ENCODE results near the gene SELENOW.
"Not testable (repeated sequence)": the region's sequence is repeated elsewhere in the genome, so short reads cannot be mapped to it uniquely, and the experiment has no call there.

The SELENOW gene

DNA sequence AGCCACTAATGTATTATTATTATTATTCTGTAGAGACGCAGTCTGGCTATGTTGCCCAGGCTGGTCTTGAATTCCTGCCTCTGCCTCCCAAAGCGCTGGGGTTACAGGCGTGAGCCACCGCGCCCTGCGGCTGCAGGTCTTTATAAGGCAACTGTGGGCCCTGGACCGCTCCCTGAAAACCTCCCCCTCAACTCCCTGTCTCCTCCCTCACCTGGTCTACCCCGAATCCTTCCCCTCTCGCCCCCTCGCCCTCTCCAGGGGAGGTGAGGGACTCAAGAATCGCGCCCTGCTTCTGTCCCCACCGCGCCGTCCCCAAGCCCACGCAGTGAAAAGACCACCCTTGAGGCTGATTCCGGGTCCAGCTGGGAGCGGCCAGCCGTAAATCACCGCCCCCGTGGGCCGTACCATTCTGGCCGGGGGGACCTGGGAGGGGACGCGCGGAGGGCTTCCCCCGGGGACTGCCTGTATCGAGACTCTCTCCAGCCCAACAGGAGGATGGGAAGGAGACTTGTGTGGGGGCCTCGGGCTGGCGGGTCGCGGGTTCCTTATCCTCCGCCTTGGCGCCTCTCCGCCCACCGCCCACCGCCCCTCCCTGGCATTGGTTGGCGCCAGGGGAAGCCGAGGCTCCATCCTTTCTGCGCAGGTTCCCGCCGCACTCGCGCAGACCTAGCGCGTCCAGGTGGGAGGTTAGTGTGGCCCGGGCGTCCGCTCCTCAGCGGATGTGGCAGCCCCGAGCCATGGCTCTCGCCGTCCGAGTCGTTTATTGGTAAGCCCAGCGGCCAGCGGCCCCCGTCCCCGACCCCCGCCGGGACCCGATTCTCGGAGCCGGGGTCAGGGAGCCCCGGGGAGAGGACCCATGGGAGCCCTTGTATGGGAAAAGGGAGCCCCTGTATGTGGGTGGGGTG is at the start of gene SELENOW:
Gene SELENOW (plus strand): TSS at position 655 of the 905 bp plus-strand sequence. CDS start 83 bp downstream, at position 738.
- H3K4me3 Mint-ChIP-seq: peak within 1 kb of the TSS; percentile 94
- H3K36me3 Mint-ChIP-seq: peaks cover 31% of the 10 kb centered on the region
- H3K9me3 Mint-ChIP-seq: no peaks in the 10 kb centered on the region
- ATAC-seq (peak; percentile 96), DNase-seq (ENCODE audit: low spot score in 2 of 2) (peak; percentile 83 to 94)
- peaks cover 34% of the 10 kb centered on the region for H3K4me1 Mint-ChIP-seq
- peak within 1 kb of the TSS; percentile 99 for H3K27ac Mint-ChIP-seq

DNA sequence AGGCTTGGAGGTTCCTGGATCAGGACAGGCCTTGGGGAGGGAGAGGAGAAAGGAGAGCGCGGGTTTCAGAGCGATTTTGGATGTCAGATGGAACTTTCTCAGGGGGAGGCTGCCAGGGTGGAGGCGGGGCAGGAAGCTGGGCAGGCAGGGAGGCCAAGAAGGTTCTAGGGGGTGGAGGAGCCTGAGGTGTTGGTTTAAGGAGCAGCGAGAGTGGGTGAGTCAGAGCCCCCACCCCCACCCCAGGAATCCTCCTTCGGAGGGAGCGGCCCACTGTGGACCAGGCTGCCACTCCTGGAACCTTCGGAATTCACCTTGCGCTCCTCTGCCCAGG is 49.1 kb upstream of the SELENOW start:
- Mint-ChIP-seq H3K4me3 (peak overlapping the region; percentile 63), H3K36me3 (no peaks in the 10 kb centered on the region), H3K27ac (peak overlapping the region; percentile 81), H3K4me1 (peaks cover 18% of the 10 kb centered on the region), H3K9me3 (no peaks in the 10 kb centered on the region)
- DNase-seq (ENCODE audit: low spot score in 2 of 2) (no peak), ATAC-seq (peak; percentile 50)

DNA sequence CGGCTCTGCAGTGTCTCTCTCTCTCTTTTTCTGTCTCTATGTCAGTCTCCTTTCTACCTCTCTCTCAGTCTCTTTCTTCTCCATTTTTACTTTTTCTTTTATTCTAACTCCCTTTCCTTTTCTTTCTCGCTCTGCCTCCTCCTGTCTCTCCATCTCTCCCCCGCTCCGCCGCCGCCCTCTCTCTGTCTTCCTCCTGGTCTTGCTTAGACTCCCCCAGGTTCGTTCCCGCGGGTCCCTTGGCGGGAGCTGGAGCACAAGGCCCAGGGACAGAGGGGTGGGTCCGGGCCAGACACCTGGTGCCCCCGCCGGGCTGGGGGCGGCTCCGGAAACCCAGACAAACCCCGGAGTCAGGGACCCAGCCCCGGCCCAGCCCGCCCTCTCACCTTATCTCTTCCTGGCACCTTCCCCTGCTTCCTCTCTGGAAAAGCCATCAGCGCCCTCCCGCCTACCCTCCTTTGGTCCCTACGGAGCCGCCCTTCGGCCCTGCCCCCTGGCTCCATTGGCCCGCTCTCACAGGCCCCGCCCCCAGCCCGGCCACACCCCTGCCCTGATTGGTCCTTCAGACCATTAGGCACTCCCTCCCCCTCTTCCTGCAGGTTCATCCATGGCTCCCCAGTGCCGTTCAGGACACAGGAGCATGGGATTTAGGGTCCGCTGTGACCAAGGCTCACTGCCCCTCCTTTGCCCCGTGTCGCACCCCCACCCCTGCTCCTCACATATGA is 48.5 kb upstream of the SELENOW start:
- H3K4me3 Mint-ChIP-seq: peak overlapping the region; percentile 63
- DNase-seq (ENCODE audit: low spot score in 2 of 2) (peak in 1 of 2 donors; percentile 66), ATAC-seq (peak; percentile 80)

DNA sequence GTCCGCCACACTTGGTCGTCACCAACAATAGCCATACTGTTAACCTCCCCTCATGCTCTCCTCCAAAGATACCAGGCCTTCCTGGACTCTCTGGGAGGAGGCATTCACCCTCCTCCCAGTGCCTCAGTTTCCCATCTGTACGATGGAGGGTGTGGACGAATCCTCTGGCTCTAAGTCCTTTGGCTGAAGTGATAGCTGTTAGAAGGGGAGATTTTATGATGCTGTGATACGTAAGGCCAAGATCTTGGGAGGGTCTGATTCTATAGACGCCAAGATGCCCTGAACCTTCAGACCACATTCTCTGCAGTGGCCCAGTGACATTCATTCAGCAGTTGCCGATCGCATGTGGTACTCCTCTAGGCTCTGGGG is 48.0 kb upstream of the SELENOW start:
- DNase-seq (ENCODE audit: low spot score in 2 of 2) (no peak), ATAC-seq (no peak)
- H3K36me3 Mint-ChIP-seq: no peaks in the 10 kb centered on the region
- peaks cover 18% of the 10 kb centered on the region for H3K4me1 Mint-ChIP-seq
- H3K4me3 Mint-ChIP-seq: peak overlapping the region; percentile 63
- H3K9me3 Mint-ChIP-seq: no peaks in the 10 kb centered on the region
- no peak overlapping the region for H3K27ac Mint-ChIP-seq

More for the DNA sequence above, 48.5 kb upstream of the SELENOW start:
- Mint-ChIP-seq H3K27ac (peak overlapping the region; percentile 81), H3K9me3 (no peaks in the 10 kb centered on the region), H3K36me3 (no peaks in the 10 kb centered on the region), H3K4me1 (peaks cover 18% of the 10 kb centered on the region)

DNA sequence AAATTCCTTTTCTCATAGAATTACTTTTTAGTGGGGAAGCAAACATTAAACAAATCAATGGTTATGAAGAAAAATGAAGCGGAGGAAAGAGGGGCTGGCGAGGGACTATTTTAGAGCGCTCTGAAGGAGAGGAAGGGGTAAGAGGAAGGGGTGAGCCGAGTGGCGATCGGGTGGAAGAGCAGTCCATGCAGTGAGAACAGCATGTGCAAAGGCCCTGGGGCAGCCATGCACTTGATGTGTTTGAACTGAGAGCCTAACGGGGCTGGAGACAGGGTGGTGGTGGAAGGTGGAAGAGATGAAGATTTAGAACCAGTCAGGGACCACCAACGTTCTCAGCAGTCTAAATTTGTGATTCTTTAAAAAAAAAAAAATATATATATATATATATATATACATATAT is 47.6 kb upstream of the SELENOW start:
- Mint-ChIP-seq H3K36me3 (no peaks in the 10 kb centered on the region), H3K9me3 (no peaks in the 10 kb centered on the region), H3K4me1 (peaks cover 18% of the 10 kb centered on the region), H3K4me3 (no peak overlapping the region), H3K27ac (no peak overlapping the region)
- DNase-seq (ENCODE audit: low spot score in 2 of 2) (no peak), ATAC-seq (no peak)

DNA sequence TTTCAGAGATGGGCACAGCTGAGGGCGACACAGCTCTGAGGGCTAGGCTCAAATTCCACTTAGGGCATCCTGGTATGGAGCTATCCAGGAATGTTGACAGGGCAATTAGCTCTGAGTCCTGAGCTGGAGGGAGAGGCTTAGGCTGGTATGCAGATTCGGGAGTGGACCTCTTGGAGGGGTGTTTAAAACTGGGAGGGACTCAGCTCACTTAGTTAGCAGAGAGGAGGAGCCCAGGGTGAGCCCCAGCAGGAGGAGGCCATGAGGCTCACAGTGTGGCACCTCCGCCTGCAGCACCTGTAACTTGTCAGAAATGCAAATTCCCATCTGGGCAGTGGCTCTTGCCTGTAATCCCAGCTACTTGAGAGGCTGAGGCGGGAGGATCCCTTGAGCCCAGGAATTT is 43.4 kb upstream of the SELENOW start:
- Mint-ChIP-seq H3K27ac (no peak overlapping the region), H3K4me3 (no peak overlapping the region), H3K4me1 (peaks cover 4% of the 10 kb centered on the region), H3K9me3 (no peaks in the 10 kb centered on the region), H3K36me3 (no peaks in the 10 kb centered on the region)
- no peak for DNase-seq (ENCODE audit: low spot score in 2 of 2)
- ATAC-seq: peak; percentile 21

DNA sequence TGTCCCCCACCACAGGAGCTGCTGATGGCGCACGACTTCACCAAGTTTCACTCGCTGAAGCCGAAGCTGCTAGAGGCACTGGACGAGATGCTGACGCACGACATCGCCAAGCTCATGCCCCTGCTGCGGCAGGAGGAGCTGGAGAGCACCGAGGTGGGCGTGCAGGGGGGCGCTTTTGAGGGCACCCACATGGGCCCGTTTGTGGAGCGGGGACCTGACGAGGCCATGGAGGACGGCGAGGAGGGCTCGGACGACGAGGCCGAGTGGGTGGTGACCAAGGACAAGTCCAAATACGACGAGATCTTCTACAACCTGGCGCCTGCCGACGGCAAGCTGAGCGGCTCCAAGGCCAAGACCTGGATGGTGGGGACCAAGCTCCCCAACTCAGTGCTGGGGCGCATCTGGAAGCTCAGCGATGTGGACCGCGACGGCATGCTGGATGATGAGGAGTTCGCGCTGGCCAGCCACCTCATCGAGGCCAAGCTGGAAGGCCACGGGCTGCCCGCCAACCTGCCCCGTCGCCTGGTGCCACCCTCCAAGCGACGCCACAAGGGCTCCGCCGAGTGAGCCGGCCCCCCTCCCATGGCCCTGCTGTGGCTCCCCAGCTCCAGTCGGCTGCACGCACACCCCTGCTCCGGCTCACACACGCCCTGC is 37.5 kb upstream of the SELENOW start:
- peaks cover 15% of the 10 kb centered on the region for H3K36me3 Mint-ChIP-seq
- no peak for ATAC-seq
- no peaks in the 10 kb centered on the region for H3K9me3 Mint-ChIP-seq
- H3K27ac Mint-ChIP-seq: peak overlapping the region; percentile 30
- H3K4me3 Mint-ChIP-seq: no peak overlapping the region
- no peak for DNase-seq (ENCODE audit: low spot score in 2 of 2)
- peaks cover 25% of the 10 kb centered on the region for H3K4me1 Mint-ChIP-seq

DNA sequence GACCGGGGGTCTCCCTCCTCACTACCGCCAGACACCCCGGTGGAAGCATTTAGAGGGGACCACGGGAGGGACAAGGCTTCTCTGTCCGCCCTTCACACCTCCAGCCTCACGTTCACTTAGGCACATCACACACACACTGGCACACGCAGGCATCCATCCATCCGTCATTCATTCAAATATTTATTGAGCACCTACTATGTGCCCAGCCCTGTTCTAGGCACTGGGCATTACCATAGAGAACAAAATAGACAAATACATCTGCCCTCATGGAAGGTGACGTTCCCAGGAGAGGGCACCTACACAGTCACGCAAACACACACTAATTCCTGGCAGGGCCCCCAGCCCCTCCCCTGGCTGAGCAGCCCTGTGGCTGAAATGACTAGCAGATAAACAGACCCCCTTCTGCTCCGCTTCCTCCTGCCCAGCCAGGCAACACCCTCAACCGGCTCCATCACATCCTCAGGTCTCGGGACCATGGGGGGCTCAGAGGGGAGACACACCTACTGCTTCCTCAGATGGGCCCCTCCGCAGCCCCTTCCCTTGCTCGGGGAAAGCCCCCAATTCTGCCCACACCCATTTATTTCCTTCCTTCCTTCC is 36.9 kb upstream of the SELENOW start:
- Mint-ChIP-seq H3K27ac (peak overlapping the region; percentile 30), H3K9me3 (no peaks in the 10 kb centered on the region), H3K36me3 (peaks cover 22% of the 10 kb centered on the region), H3K4me1 (peaks cover 25% of the 10 kb centered on the region), H3K4me3 (peak overlapping the region; percentile 3)
- ATAC-seq (no peak), DNase-seq (ENCODE audit: low spot score in 2 of 2) (no peak)

DNA sequence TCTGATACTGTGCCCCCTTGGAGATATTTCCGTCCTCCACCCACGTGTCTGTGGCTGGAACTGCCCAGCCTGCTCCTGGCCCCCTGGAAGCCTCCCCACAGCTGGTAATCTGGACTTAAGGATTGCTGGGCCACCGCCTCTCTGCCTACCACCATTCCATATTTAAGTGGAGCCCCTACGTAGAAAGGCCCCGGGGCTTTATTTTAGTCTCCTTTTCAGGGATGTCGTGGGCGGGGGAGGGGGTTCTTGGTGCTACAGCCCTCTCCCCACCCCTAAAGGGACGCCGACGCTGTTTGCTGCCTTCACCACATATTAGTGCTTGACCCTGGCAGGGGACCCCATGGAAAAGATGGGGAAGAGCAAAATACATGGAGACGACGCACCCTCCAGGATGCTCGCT is 35.9 kb upstream of the SELENOW start:
- Mint-ChIP-seq H3K36me3 (peaks cover 32% of the 10 kb centered on the region), H3K27ac (peak overlapping the region; percentile 92), H3K9me3 (no peaks in the 10 kb centered on the region), H3K4me1 (peaks cover 25% of the 10 kb centered on the region), H3K4me3 (peak overlapping the region; percentile 98)
- no peak for ATAC-seq
- DNase-seq (ENCODE audit: low spot score in 2 of 2): no peak

DNA sequence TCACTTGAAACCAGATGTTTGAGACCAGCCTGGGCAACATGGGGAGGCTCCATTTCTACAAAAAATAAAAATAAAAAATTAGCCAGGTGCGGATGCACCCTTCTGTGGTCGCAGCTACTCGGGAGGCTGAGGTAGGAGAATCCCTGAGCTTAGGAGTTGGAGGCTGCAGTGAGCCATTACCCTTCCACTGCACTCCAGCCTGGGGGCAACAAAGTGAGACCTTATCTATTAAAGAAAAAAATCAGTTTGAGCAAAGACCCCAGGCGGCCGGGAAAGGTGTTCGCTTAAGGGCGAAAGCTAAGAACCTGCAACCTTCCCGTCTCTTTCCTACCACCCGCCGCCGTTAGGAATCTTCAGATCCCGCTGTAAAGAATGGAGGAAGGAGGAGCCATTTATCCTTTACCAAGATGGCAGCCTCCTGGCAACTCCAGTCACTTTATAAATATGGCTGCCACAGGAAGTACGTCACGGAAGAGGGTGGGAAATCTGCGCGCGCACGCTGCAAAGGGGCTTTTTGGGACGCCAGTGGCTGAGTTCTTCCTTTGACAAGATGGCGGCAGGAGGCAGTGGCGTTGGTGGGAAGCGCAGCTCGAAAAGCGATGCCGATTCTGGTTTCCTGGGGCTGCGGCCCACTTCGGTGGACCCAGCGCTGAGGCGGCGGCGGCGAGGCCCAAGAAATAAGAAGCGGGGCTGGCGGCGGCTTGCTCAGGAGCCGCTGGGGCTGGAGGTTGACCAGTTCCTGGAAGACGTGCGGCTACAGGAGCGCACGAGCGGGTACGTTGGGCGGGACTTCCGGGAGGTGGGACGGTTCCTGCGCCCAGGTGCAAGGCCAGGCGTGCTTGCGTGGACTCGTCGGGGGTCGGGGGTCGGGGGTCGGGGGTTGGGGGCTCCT is 33.2 kb upstream of the SELENOW start, which contains the start of gene NOP53:
Gene NOP53 (plus strand): TSS at position 537 of the 892 bp plus-strand sequence. CDS start 14 bp downstream, at position 551.
- DNase-seq (ENCODE audit: low spot score in 2 of 2) (peak; percentile 92 to 99), ATAC-seq (peak; percentile 80)
- Mint-ChIP-seq H3K9me3 (no peaks in the 10 kb centered on the region), H3K4me3 (peak within 1 kb of the TSS; percentile 98), H3K4me1 (peaks cover 46% of the 10 kb centered on the region), H3K36me3 (peaks cover 58% of the 10 kb centered on the region), H3K27ac (peak within 1 kb of the TSS; percentile 100)

DNA sequence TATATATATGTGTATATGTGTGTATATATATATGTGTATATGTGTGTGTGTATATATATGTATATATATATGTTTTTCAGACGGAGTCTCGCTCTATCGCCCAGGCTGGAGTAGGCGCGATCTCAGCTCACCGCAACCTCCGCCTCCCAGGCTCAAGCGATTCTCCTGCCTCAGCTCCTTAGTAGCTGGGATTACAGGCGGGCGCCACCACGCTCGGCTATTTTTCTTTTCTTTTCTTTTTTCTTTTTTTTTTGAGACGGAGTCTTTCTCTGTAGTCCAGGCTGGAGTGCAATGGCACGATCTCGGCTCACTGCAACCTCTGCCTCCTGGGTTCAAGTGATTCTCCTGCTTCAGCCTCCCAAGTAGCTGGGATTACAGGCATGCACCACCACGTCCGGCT is 32.4 kb upstream of the SELENOW start:
- Mint-ChIP-seq H3K27ac (peak overlapping the region; percentile 100), H3K4me3 (peak overlapping the region; percentile 98), H3K36me3 (peaks cover 67% of the 10 kb centered on the region), H3K4me1 (peaks cover 46% of the 10 kb centered on the region)
- not testable (repeated sequence) for DNase-seq (ENCODE audit: low spot score in 2 of 2); ATAC-seq; H3K9me3 Mint-ChIP-seq

DNA sequence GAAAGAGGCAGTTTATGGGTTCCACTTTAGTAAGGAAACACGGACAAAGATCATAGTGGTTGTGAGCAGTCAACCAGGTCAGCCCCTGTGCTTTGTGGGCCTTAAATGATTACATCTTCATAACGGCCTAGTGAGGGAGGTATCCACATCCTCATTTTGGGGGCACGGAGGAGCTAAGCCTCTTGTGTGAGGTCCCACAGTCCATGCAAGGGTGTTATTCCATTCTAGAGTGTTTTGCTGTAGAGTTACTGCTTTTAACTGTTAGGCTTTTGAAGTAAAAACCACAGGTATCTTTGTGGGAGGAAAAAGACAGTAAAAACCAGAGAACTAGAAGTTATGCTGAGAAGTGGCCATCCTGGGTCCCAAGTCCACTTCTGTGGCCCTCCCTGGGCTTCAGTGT is 29.2 kb upstream of the SELENOW start:
- ATAC-seq (no peak), DNase-seq (ENCODE audit: low spot score in 2 of 2) (no peak)
- H3K4me3 Mint-ChIP-seq: peak overlapping the region; percentile 10
- peak overlapping the region; percentile 71 for H3K27ac Mint-ChIP-seq
- H3K36me3 Mint-ChIP-seq: peaks cover 94% of the 10 kb centered on the region
- H3K4me1 Mint-ChIP-seq: peaks cover 27% of the 10 kb centered on the region
- H3K9me3 Mint-ChIP-seq: no peaks in the 10 kb centered on the region

DNA sequence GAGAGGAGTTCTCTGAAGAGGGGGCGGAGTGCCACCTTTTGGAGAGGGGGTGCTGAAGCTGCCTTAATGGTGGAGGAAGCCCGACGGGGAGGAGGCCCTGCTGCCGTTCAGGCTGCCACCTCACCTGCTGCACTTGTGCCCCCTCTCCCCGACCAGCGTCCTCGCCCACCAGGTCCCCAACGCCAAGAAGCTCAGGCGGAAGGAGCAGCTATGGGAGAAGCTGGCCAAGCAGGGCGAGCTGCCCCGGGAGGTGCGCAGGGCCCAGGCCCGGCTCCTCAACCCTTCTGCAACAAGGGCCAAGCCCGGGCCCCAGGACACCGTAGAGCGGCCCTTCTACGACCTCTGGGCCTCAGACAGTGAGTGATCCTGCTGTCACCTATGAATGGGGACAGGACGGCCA is 27.8 kb upstream of the SELENOW start:
- no peaks in the 10 kb centered on the region for H3K9me3 Mint-ChIP-seq
- H3K27ac Mint-ChIP-seq: peak overlapping the region; percentile 54
- H3K4me3 Mint-ChIP-seq: no peak overlapping the region
- peaks cover 100% of the 10 kb centered on the region for H3K36me3 Mint-ChIP-seq
- DNase-seq (ENCODE audit: low spot score in 2 of 2): no peak
- ATAC-seq: no peak
- H3K4me1 Mint-ChIP-seq: peaks cover 21% of the 10 kb centered on the region

Measured in stimulated activated effector memory CD8-positive, alpha-beta T cell treated with anti-CD3 and anti-CD28 coated beads, Interleukin-12 subunit alpha, Interleukin-12 subunit beta, amount 100 ng/mL, for 72 hours (primary cell).